ENCODE results near the gene DPM1.

- TF ChIP-seq TAF1 (IDR thresholded peaks at IDR 0.05; ENCODE audit: borderline replicate concordance, low read depth, low read length) = no peak
- no peak for TF ChIP-seq POLR2AphosphoS5 (IDR thresholded peaks at IDR 0.05; ENCODE audit: low read depth, low read length)
- TF ChIP-seq CTCF (IDR thresholded peaks at IDR 0.05) = no peak
- TF ChIP-seq REST (IDR thresholded peaks at IDR 0.05; ENCODE audit: low read depth, low read length) = no peak
- no peak for TF ChIP-seq NRF1 (IDR thresholded peaks at IDR 0.05; ENCODE audit: low read depth, low read length)
- no peak for TF ChIP-seq SIN3A (IDR thresholded peaks at IDR 0.05; ENCODE audit: borderline replicate concordance, low read depth, low read length)
- TF ChIP-seq USF1 (IDR thresholded peaks at IDR 0.05; ENCODE audit: borderline replicate concordance, low read depth) = no peak
- no peak for TF ChIP-seq RCOR1 (IDR thresholded peaks at IDR 0.05; ENCODE audit: low read length)
- TF ChIP-seq PBX3 (IDR thresholded peaks at IDR 0.05) = no peak
- no peak for TF ChIP-seq GABPA (IDR thresholded peaks at IDR 0.05; ENCODE audit: low read depth)
- TF ChIP-seq ZBTB33 (IDR thresholded peaks at IDR 0.05; ENCODE audit: borderline replicate concordance, low read depth) = no peak
- TF ChIP-seq RAD21 (IDR thresholded peaks at IDR 0.05; ENCODE audit: low read length) = no peak
These were observed 4.5 kb downstream of the DPM1 start for GRCh38 chr20:50953821-50954220.

All from SK-N-SH (cell line).